ENCODE data around the gene NSG1. TPM values are rescaled to one million over a fixed set of nuclear protein-coding genes. Genes with fewer than 3 reads are reported as not detected.

The NSG1 gene
- total and polyA plus RNA-seq, 2 donors (not counting 3 experiments of a cell fraction or from before 2014, with no cell fraction given): 2.0 to 2.9 TPM

GRCh38 chr4:4405358-4405962, 18.6 kb downstream of the NSG1 start:
- Histone ChIP-seq H3K9me1 (replicated peaks; ENCODE audit: control insufficient read depth, extremely low read depth, insufficient read depth, low read length) (no peaks in the 10 kb centered on the region), H3K4me1 (ENCODE audit: control insufficient read depth, extremely low read depth, insufficient read depth, low read length) (no peaks in the 10 kb centered on the region), H3K79me2 (ENCODE audit: control insufficient read depth, insufficient read depth, low read length) (no peaks in the 10 kb centered on the region), H4K20me1 (replicated peaks; ENCODE audit: control insufficient read depth, extremely low read depth, insufficient read depth, low read length) (no peaks in the 10 kb centered on the region), H3K4me3 (replicated peaks in 1 of 3; ENCODE audit: insufficient read depth in 1 of 3, low read depth in 1 of 3, low read length in 3 of 3) (no peak overlapping the region), H3K36me3 (ENCODE audit: control insufficient read depth in 2 of 2, extremely low read depth in 1 of 2, insufficient read depth in 2 of 2, low read length in 2 of 2) (no peaks in the 10 kb centered on the region), H3K9ac (replicated peaks; ENCODE audit: extremely low read depth, insufficient read depth, low read length) (no peak overlapping the region), H3K9me3 (replicated peaks; ENCODE audit: control insufficient read depth, insufficient read depth, low read length) (no peaks in the 10 kb centered on the region), H3K4me2 (ENCODE audit: insufficient read depth, low read length) (no peak overlapping the region), H2AFZ (ENCODE audit: low read depth, low read length) (no peak overlapping the region), H3K27ac (ENCODE audit: insufficient read depth, low read depth, low read length) (no peak overlapping the region), H3K27me3 (ENCODE audit: control insufficient read depth in 2 of 2, insufficient read depth in 2 of 2, low read length in 2 of 2) (no peaks in the 10 kb centered on the region)
- CTCF ChIA-PET: no interaction called here
- BruUV-seq (replicated peaks): no TSS peak
- no peak for TF ChIP-seq EZH2 (IDR thresholded peaks at IDR 0.05; ENCODE audit: borderline replicate concordance, low read depth, low read length, severe bottlenecking)
- DNase-seq (ENCODE audit: low read depth, low spot score) (no peak), FAIRE-seq (no peak)
- POLR2A ChIA-PET: no interaction called here
- dilution Hi-C loops (cut with MboI; ENCODE audit: extremely low pct_ligation_motif_present, low sequenced_read_pairs) (no loop called here), intact Hi-C loops (cut with micrococcal nuclease) (no loop called here)

- H3K9me3 ChIP-seq (replicated peaks; ENCODE audit: control insufficient read depth, insufficient read depth, low read length): no peaks in the 10 kb centered on the region
- FAIRE-seq (no peak), DNase-seq (ENCODE audit: low read depth, low spot score) (no peak)
- ChIA-PET CTCF (no interaction called here), POLR2A (no interaction called here)
- H3K9me1 ChIP-seq (replicated peaks; ENCODE audit: control insufficient read depth, extremely low read depth, insufficient read depth, low read length): no peaks in the 10 kb centered on the region
- dilution Hi-C loops (cut with MboI; ENCODE audit: extremely low pct_ligation_motif_present, low sequenced_read_pairs) (no loop called here), intact Hi-C loops (cut with micrococcal nuclease) (no loop called here)
- no peak overlapping the region for H2AFZ ChIP-seq (ENCODE audit: low read depth, low read length)
- no peak overlapping the region for H3K27ac ChIP-seq (ENCODE audit: insufficient read depth, low read depth, low read length)
- H3K9ac ChIP-seq (replicated peaks; ENCODE audit: extremely low read depth, insufficient read depth, low read length): no peak overlapping the region
- no peak for TF ChIP-seq JUN (IDR thresholded peaks at IDR 0.05; ENCODE audit: borderline replicate concordance, insufficient read depth, insufficient read length, low read depth)
- no peak for TF ChIP-seq FOS (IDR thresholded peaks at IDR 0.05; ENCODE audit: borderline replicate concordance, insufficient read depth, low read length)
- no peak for TF ChIP-seq MAX (IDR thresholded peaks at IDR 0.05; ENCODE audit: insufficient read depth, insufficient read length)
- TF ChIP-seq POLR2AphosphoS5 (IDR thresholded peaks at IDR 0.05; ENCODE audit: insufficient read depth, low read depth, low read length): no peak
- no peaks in the 10 kb centered on the region for H3K36me3 ChIP-seq (ENCODE audit: control insufficient read depth in 2 of 2, extremely low read depth in 1 of 2, insufficient read depth in 2 of 2, low read length in 2 of 2)
- no peak overlapping the region for H3K4me2 ChIP-seq (ENCODE audit: insufficient read depth, low read length)
- H3K27me3 ChIP-seq (ENCODE audit: control insufficient read depth in 2 of 2, insufficient read depth in 2 of 2, low read length in 2 of 2): no peaks in the 10 kb centered on the region
- no peak overlapping the region for H3K4me3 ChIP-seq (replicated peaks in 1 of 3; ENCODE audit: insufficient read depth in 1 of 3, low read depth in 1 of 3, low read length in 3 of 3)
- H4K20me1 ChIP-seq (replicated peaks; ENCODE audit: control insufficient read depth, extremely low read depth, insufficient read depth, low read length): no peaks in the 10 kb centered on the region
- no peaks in the 10 kb centered on the region for H3K79me2 ChIP-seq (ENCODE audit: control insufficient read depth, insufficient read depth, low read length)
- H3K4me1 ChIP-seq (ENCODE audit: control insufficient read depth, extremely low read depth, insufficient read depth, low read length): no peaks in the 10 kb centered on the region
- no TSS peak for BruUV-seq (replicated peaks)
These were observed 19.8 kb downstream of the NSG1 start for GRCh38 chr4:4406455-4407298.

Data from endothelial cell of umbilical vein (primary cell).